CD4-positive, alpha-beta T cell treated with Interferon alpha-2 for 1 hour (primary cell): ENCODE measurements around the gene TMEM145.

Experiments
- DNase-seq, 2 donors: peaks; one replicate each; pipeline ENCODE4 v3.0.0-alpha.2; 2020 to 2022

The TMEM145 gene

DNA sequence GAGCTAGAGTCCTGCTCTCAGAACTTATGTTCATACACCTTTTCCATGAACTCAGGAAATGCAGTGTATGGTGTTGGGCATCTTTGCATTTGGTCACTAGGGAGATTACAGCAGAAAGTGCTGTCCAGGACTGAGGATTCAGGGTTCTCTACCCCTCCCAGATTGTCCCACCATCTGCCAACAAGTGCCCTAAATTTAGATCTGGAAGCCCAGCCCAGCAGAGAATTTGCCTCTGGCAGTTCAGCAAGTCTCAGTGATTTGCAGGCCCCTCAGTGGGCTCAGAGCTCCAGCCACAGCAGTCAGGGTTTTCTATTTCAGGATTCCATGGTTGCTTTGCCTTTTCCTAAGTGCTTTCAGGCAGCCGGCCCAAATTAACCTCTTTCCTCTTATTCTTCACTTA is 53.6 kb downstream of the TMEM145 start:
- DNase-seq = no peak

DNA sequence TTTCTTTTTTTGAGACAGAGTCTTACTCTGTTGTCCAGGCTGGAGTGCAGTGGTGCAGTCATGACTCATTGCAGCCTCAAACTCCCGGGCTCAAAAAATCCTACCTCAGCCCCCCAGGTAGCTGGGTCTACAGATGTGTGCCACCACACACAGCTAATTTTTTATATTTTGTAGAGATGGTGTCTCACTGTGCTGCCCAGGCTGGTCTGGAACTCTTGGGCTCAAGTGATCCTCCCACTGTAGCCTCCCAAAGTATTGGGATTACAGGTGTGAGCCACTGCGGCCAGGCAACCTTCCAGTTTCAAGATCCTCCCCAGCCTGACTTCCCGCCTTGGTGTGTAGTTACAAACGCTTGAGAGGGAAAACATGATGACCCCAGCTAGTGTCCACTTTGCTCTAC is 54.8 kb downstream of the TMEM145 start:
- no peak for DNase-seq

DNA sequence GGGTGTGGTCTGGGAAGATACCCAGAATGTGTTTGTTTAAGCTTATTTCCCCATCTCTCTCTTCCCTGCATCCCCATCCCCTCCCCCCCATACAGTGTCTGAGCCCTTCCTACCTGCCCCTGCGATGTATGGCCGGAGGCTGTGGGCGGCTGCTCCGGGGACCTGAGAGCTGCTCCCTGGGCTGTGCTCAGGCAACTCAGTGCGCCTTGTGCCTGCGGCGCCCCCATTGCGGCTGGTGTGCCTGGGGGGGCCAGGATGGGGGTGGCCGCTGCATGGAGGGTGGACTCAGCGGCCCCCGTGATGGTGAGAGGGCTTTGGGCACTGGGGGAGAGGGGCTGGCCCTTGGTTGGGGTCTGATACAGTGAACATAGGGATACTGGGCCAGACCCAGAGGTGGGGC is 55.3 kb downstream of the TMEM145 start:
- DNase-seq = no peak

DNA sequence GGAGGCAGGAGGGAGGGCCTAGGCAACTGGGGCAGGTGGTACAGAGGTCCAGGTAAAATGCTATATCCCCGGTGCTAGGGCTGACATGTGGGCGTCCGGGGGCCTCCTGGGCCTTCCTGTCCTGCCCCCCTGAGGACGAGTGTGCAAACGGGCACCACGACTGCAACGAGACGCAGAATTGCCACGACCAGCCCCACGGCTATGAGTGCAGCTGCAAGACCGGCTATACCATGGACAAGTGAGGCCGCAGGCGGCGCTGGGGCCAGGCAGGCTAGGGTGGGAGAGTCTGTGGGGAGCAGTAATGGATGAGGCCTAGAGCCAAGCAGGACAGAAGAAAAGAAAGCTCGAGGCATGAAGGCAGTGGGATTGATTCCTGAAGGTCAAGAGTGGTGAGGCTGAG is 55.7 kb downstream of the TMEM145 start:
- DNase-seq = no peak

DNA sequence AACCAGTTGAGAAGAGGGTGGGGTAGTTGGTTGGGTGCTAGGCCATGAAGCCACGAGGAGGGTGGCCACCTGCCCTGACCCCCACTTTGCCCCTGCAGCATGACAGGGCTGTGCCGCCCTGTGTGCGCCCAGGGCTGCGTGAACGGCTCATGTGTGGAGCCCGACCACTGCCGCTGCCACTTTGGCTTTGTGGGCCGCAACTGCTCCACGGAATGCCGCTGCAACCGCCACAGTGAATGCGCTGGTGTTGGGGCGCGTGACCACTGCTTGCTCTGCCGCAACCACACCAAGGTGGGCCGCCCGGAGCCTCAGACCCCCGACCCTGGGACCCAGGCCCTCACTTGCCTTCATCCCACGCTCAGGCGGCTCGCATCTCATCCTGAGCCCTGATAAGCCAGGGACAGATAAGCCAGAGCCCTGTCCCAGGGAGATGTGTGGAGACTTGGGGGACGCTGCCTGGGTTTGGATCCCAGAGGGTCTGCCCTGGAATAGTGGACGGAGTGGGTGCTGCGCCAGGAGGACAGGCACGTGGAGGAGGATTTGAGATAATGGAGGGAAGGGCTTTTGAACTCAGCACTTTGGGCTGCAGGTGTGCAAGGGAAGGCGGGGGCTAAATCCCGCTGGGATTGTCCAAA is 56.4 kb downstream of the TMEM145 start:
- no peak for DNase-seq

DNA sequence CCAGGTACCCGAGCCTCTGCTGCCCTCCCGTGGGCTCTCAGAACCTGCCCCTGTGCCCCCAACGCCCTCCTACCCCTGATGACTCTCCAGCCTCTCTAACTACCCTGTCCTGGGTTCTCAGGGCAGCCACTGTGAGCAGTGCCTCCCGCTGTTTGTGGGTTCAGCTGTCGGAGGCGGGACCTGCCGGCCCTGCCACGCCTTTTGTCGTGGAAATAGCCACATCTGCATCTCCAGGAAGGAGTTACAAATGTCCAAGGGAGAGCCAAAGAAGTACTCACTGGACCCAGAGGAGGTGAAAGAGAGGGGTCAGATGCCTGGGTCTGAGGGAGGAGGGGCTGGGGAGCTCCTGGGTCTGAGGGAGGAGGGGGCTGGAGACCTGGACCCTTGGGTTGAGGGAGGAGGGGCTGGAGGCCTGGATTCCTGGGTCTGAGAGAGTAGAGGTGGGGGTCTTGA is 57.0 kb downstream of the TMEM145 start:
- no peak for DNase-seq

DNA sequence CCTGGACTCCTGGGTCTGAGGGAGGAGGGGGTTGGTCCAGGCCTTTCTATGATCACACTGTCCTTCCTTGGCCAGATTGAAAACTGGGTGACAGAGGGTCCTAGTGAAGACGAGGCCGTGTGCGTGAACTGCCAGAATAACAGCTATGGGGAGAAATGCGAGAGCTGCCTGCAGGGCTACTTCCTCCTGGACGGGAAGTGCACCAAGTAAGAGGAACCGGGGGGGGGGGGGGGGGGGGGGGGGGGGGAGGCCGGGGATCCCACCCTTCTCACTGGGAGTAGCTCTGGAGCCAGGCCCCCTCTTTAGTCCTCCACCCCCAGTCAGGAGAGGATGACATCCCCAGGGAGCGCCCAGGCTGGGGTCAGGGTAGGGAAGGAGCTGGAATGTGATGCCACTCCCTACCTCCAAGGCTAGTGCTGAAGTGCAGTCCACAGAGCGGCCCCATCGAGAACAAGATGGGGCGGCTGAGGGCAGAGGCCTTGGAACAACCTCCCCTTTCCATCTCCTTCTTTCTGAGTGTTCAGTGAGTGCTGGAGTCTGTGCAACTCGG is 57.6 kb downstream of the TMEM145 start:
- DNase-seq = no peak
